Measurements from ENCODE around the gene CD99L2.

CD99L2 gene

DNA sequence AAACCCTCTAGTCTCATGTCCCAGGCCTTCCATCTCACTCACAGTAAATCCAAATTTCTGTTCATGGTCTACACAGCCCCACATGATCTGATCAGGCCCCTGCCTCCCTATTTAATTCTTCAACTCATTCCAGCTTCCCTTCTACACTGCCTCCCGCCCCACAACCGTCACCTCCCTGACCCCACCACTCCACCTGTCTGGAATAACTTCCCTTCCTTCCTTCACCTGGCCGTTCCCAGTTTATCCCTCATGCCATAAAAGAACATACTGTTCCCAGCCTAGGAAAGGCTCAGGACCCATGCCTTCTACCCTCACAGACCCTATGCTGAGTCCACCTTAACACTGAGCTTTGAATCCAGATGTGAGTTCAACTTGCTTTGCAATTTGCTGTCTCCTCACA, 6.8 kb upstream of the CD99L2 start:
- Histone ChIP-seq H4K8ac (ENCODE audit: low read length) (no peak overlapping the region), H2AK5ac (ENCODE audit: low read length, severe bottlenecking) (no peak overlapping the region), H3K79me1 (replicated peaks; ENCODE audit: low read length, poor library complexity, severe bottlenecking) (no peaks in the 10 kb centered on the region), H3K36me3 (ENCODE audit: control insufficient read depth in 1 of 2, insufficient read depth in 2 of 2, low read depth in 1 of 2, low read length in 2 of 2) (no peaks in the 10 kb centered on the region), H2BK5ac (ENCODE audit: low read depth, low read length, poor library complexity, severe bottlenecking) (no peak overlapping the region), H2AFZ (ENCODE audit: low read depth, low read length) (no peak overlapping the region), H3K14ac (ENCODE audit: low read length in 2 of 2) (no peak overlapping the region), H3K18ac (ENCODE audit: low read depth in 1 of 2, low read length in 2 of 2) (no peak overlapping the region), H3K4me1 (ENCODE audit: control insufficient read depth, insufficient read depth, low read depth, low read length) (no peaks in the 10 kb centered on the region), H4K91ac (ENCODE audit: low read length) (no peak overlapping the region), H3K27me3 (ENCODE audit: control insufficient read depth in 1 of 2, insufficient read depth in 1 of 2, low read length in 2 of 2) (peaks cover 0 to 17% of the 10 kb centered on the region in 2 experiments), H3K27ac (ENCODE audit: low read length, poor library complexity, severe bottlenecking) (no peak overlapping the region), H3K9ac (ENCODE audit: low read length) (no peak overlapping the region), H3K4me2 (ENCODE audit: low read length, poor library complexity, severe bottlenecking) (no peak overlapping the region), H2BK120ac (ENCODE audit: low read depth, low read length) (no peak overlapping the region), H3K23ac (ENCODE audit: low read length in 2 of 2) (no peak overlapping the region), H3K9me3 (ENCODE audit: control insufficient read depth, low read length) (no peaks in the 10 kb centered on the region), H3K4ac (ENCODE audit: low read depth in 1 of 2, low read length in 2 of 2) (no peak overlapping the region), H2BK15ac (ENCODE audit: low read depth, poor library complexity, severe bottlenecking) (no peak overlapping the region), H3K4me3 (ENCODE audit: insufficient read depth in 1 of 2, low read depth in 1 of 2, low read length in 2 of 2) (no peak overlapping the region), H2BK12ac (ENCODE audit: low read length in 2 of 2) (no peak overlapping the region)
- WGBS = 87% methylated on average over 3 of the region's 3 CpGs
- DNase-seq = no peak

DNA sequence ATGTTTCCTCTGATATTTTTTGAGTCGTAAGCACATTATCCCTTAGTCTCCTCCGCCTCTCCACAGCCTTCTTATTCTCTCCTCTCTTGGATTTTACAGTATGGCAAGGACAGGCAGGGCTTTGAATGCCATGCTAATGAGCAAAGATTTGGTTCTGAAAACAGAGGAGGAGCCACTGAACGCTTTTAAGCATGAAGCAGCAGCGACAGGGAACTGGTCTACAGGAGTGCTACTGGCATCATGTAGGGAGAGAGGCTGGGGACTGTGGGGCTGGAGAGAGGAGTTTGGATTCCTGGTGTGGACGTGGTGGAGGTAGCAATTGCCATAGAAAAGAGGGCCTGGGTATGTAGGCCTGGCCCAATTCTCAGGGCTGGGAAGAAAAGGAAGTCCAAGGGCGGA, 4.6 kb upstream of the CD99L2 start:
- Histone ChIP-seq H3K4me3 (ENCODE audit: insufficient read depth in 1 of 2, low read depth in 1 of 2, low read length in 2 of 2) (no peak overlapping the region), H2BK5ac (ENCODE audit: low read depth, low read length, poor library complexity, severe bottlenecking) (no peak overlapping the region), H3K14ac (ENCODE audit: low read length in 2 of 2) (no peak overlapping the region), H2AK5ac (ENCODE audit: low read length, severe bottlenecking) (no peak overlapping the region), H4K91ac (ENCODE audit: low read length) (no peak overlapping the region), H2BK12ac (ENCODE audit: low read length in 2 of 2) (no peak overlapping the region), H2BK15ac (ENCODE audit: low read depth, poor library complexity, severe bottlenecking) (no peak overlapping the region), H2AFZ (ENCODE audit: low read depth, low read length) (no peak overlapping the region), H3K23ac (ENCODE audit: low read length in 2 of 2) (no peak overlapping the region), H3K4ac (ENCODE audit: low read depth in 1 of 2, low read length in 2 of 2) (no peak overlapping the region), H3K36me3 (ENCODE audit: control insufficient read depth in 1 of 2, insufficient read depth in 2 of 2, low read depth in 1 of 2, low read length in 2 of 2) (no peaks in the 10 kb centered on the region), H3K27me3 (ENCODE audit: control insufficient read depth in 1 of 2, insufficient read depth in 1 of 2, low read length in 2 of 2) (peaks cover 0 to 17% of the 10 kb centered on the region in 2 experiments), H3K9ac (ENCODE audit: low read length) (no peak overlapping the region), H4K8ac (ENCODE audit: low read length) (no peak overlapping the region), H3K4me2 (ENCODE audit: low read length, poor library complexity, severe bottlenecking) (no peak overlapping the region), H3K9me3 (ENCODE audit: control insufficient read depth, low read length) (no peaks in the 10 kb centered on the region), H3K4me1 (ENCODE audit: control insufficient read depth, insufficient read depth, low read depth, low read length) (peaks cover 2% of the 10 kb centered on the region), H3K79me1 (replicated peaks; ENCODE audit: low read length, poor library complexity, severe bottlenecking) (no peaks in the 10 kb centered on the region), H3K27ac (ENCODE audit: low read length, poor library complexity, severe bottlenecking) (no peak overlapping the region), H2BK120ac (ENCODE audit: low read depth, low read length) (no peak overlapping the region), H3K18ac (ENCODE audit: low read depth in 1 of 2, low read length in 2 of 2) (no peak overlapping the region)
- WGBS = 40% methylated on average over 4 of the region's 6 CpGs
- no peak for DNase-seq

DNA sequence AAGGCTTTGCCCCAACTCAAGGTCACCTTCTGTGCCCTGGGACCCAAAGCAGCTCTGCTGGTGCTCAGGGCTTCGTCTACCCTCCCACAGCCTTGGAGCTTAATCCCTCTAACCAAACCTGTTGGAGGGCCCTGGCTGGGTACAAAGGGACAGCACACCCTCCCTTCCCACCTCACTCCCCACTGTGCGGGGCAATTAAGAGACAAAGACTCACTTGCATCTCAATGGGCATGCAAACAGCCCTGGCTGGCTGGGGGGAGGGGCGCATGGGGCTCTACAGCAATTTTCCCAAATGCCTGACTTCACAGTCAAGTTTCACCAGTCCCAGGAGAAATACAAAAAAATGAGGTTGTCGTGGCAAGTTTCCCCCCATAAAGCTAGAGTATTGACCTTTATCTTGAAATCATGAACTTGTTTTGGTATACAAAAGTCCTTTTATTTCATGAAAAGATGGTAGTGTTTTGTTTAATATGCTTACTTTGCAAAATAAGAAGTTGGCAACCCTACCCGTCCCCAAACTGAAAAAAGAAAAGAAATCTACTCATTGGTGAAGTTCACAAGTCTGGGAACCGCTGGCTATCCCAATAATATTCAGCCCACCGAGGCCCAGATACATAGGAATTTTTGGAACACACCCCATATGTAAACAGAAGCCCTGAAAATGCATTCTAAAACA, 4.1 kb upstream of the CD99L2 start:
- no peaks in the 10 kb centered on the region for H3K36me3 ChIP-seq (ENCODE audit: control insufficient read depth in 1 of 2, insufficient read depth in 2 of 2, low read depth in 1 of 2, low read length in 2 of 2)
- H2BK12ac ChIP-seq (ENCODE audit: low read length in 2 of 2) = no peak overlapping the region
- H3K9me3 ChIP-seq (ENCODE audit: control insufficient read depth, low read length) = no peaks in the 10 kb centered on the region
- H2AFZ ChIP-seq (ENCODE audit: low read depth, low read length) = peak overlapping the region; percentile 14
- H3K27me3 ChIP-seq (ENCODE audit: control insufficient read depth in 1 of 2, insufficient read depth in 1 of 2, low read length in 2 of 2) = peaks cover 0 to 17% of the 10 kb centered on the region in 2 experiments
- no peak overlapping the region for H2BK5ac ChIP-seq (ENCODE audit: low read depth, low read length, poor library complexity, severe bottlenecking)
- no peak overlapping the region for H2AK5ac ChIP-seq (ENCODE audit: low read length, severe bottlenecking)
- H3K4me1 ChIP-seq (ENCODE audit: control insufficient read depth, insufficient read depth, low read depth, low read length) = peaks cover 2% of the 10 kb centered on the region
- no peak overlapping the region for H3K4me3 ChIP-seq (ENCODE audit: insufficient read depth in 1 of 2, low read depth in 1 of 2, low read length in 2 of 2)
- H3K4me2 ChIP-seq (ENCODE audit: low read length, poor library complexity, severe bottlenecking) = no peak overlapping the region
- H2BK15ac ChIP-seq (ENCODE audit: low read depth, poor library complexity, severe bottlenecking) = no peak overlapping the region
- H3K14ac ChIP-seq (ENCODE audit: low read length in 2 of 2) = no peak overlapping the region
- H3K79me1 ChIP-seq (replicated peaks; ENCODE audit: low read length, poor library complexity, severe bottlenecking) = no peaks in the 10 kb centered on the region
- H4K8ac ChIP-seq (ENCODE audit: low read length) = no peak overlapping the region
- no peak overlapping the region for H3K23ac ChIP-seq (ENCODE audit: low read length in 2 of 2)
- H2BK120ac ChIP-seq (ENCODE audit: low read depth, low read length) = no peak overlapping the region
- H3K4ac ChIP-seq (ENCODE audit: low read depth in 1 of 2, low read length in 2 of 2) = no peak overlapping the region
- no peak overlapping the region for H3K9ac ChIP-seq (ENCODE audit: low read length)
- no peak for DNase-seq
- no peak overlapping the region for H4K91ac ChIP-seq (ENCODE audit: low read length)
- WGBS = 21% methylated on average over 5 of the region's 7 CpGs
- no peak overlapping the region for H3K18ac ChIP-seq (ENCODE audit: low read depth in 1 of 2, low read length in 2 of 2)
- no peak overlapping the region for H3K27ac ChIP-seq (ENCODE audit: low read length, poor library complexity, severe bottlenecking)

GRCh38 chrX:150899191-150899757, 806 bp upstream of the CD99L2 start:
- H2BK120ac ChIP-seq (ENCODE audit: low read depth, low read length) = no peak overlapping the region
- H3K18ac ChIP-seq (ENCODE audit: low read depth in 1 of 2, low read length in 2 of 2) = peak overlapping the region; percentile 37 to 43
- WGBS = 2% methylated on average over 35 of the region's 42 CpGs
- H3K4ac ChIP-seq (ENCODE audit: low read depth in 1 of 2, low read length in 2 of 2) = peak overlapping the region in 1 of 2 experiments; percentile 51
- H3K4me1 ChIP-seq (ENCODE audit: control insufficient read depth, insufficient read depth, low read depth, low read length) = peaks cover 2% of the 10 kb centered on the region
- H4K8ac ChIP-seq (ENCODE audit: low read length) = peak overlapping the region; percentile 54
- no peak overlapping the region for H2AK5ac ChIP-seq (ENCODE audit: low read length, severe bottlenecking)
- no peak overlapping the region for H2AFZ ChIP-seq (ENCODE audit: low read depth, low read length)
- H3K9ac ChIP-seq (ENCODE audit: low read length) = peak overlapping the region; percentile 68
- DNase-seq = peak; percentile 29
- no peak overlapping the region for H4K91ac ChIP-seq (ENCODE audit: low read length)
- no peak overlapping the region for H2BK5ac ChIP-seq (ENCODE audit: low read depth, low read length, poor library complexity, severe bottlenecking)
- no peak overlapping the region for H3K14ac ChIP-seq (ENCODE audit: low read length in 2 of 2)
- peak overlapping the region; percentile 67 to 79 for H3K4me3 ChIP-seq (ENCODE audit: insufficient read depth in 1 of 2, low read depth in 1 of 2, low read length in 2 of 2)
- no peak overlapping the region for H3K27ac ChIP-seq (ENCODE audit: low read length, poor library complexity, severe bottlenecking)
- H2BK12ac ChIP-seq (ENCODE audit: low read length in 2 of 2) = no peak overlapping the region
- H2BK15ac ChIP-seq (ENCODE audit: low read depth, poor library complexity, severe bottlenecking) = no peak overlapping the region
- H3K9me3 ChIP-seq (ENCODE audit: control insufficient read depth, low read length) = no peaks in the 10 kb centered on the region
- H3K79me1 ChIP-seq (replicated peaks; ENCODE audit: low read length, poor library complexity, severe bottlenecking) = peaks cover 2% of the 10 kb centered on the region
- H3K36me3 ChIP-seq (ENCODE audit: control insufficient read depth in 1 of 2, insufficient read depth in 2 of 2, low read depth in 1 of 2, low read length in 2 of 2) = no peaks in the 10 kb centered on the region
- H3K23ac ChIP-seq (ENCODE audit: low read length in 2 of 2) = no peak overlapping the region
- peaks cover 0 to 15% of the 10 kb centered on the region in 2 experiments for H3K27me3 ChIP-seq (ENCODE audit: control insufficient read depth in 1 of 2, insufficient read depth in 1 of 2, low read length in 2 of 2)
- peak overlapping the region; percentile 80 for H3K4me2 ChIP-seq (ENCODE audit: low read length, poor library complexity, severe bottlenecking)

Data from mesenchymal stem cell (in vitro differentiated cells and primary cell).